Medulla oblongata (tissue), 1 donor: ENCODE results near the gene PTPRN2.
"Not testable (repeated sequence)": the region's sequence is repeated elsewhere in the genome, so short reads cannot be mapped to it uniquely, and the experiment has no call there.

ENCODE experiments used
- DNase-seq: peaks from one replicate; pipeline ENCODE4 v3.0.0-alpha.2; 2015; ENCODE audit errors: extremely low spot score

The PTPRN2 gene

GRCh38 chr7:157668221-157668883, 919.3 kb downstream of the PTPRN2 start:
- DNase-seq: no peak

- no peak for DNase-seq
Observed at GRCh38 chr7:157667731-157668130, 919.9 kb downstream of the PTPRN2 start.

GRCh38 chr7:157667261-157667660, 920.4 kb downstream of the PTPRN2 start:
- DNase-seq: no peak

- DNase-seq: no peak
Observed at GRCh38 chr7:157666530-157667040, 921.0 kb downstream of the PTPRN2 start.

- not testable (repeated sequence) for DNase-seq
Observed at GRCh38 chr7:157665634-157665988, 922.0 kb downstream of the PTPRN2 start.

GRCh38 chr7:157664871-157665633, 922.6 kb downstream of the PTPRN2 start:
- DNase-seq: no peak

- DNase-seq: no peak
Observed at GRCh38 chr7:157664034-157664433, 923.6 kb downstream of the PTPRN2 start.

- no peak for DNase-seq
Observed at GRCh38 chr7:157662981-157663716, 924.5 kb downstream of the PTPRN2 start.

GRCh38 chr7:157662110-157662791, 925.4 kb downstream of the PTPRN2 start:
- no peak for DNase-seq

- DNase-seq: no peak
Observed at GRCh38 chr7:157661611-157661975, 926.0 kb downstream of the PTPRN2 start.

- DNase-seq: no peak
Observed at GRCh38 chr7:157660971-157661610, 926.5 kb downstream of the PTPRN2 start.

- DNase-seq: no peak
Observed at GRCh38 chr7:157658851-157659412, 928.7 kb downstream of the PTPRN2 start.

GRCh38 chr7:157657741-157658740, 929.6 kb downstream of the PTPRN2 start:
- no peak for DNase-seq

GRCh38 chr7:157656195-157656769, 931.3 kb downstream of the PTPRN2 start:
- DNase-seq: no peak

GRCh38 chr7:157654350-157654749, 933.3 kb downstream of the PTPRN2 start:
- DNase-seq: no peak

GRCh38 chr7:157653827-157654207, 933.8 kb downstream of the PTPRN2 start:
- no peak for DNase-seq

GRCh38 chr7:157652954-157653826, 934.4 kb downstream of the PTPRN2 start:
- DNase-seq: no peak

GRCh38 chr7:157652161-157652953, 935.3 kb downstream of the PTPRN2 start:
- no peak for DNase-seq
